HEK293 (cell line): ENCODE results near the gene RBM26.

Experiments
- BCL11A ChIP-seq: fragments of 450-650 bp; formaldehyde crosslinking; IDR thresholded peaks from 2 replicates; pipeline ENCODE4 v1.5.1; 2016; ENCODE audit warnings: low read depth, missing biosample characterization, missing genetic modification characterization
- OVOL3 ChIP-seq: fragments of 450-650 bp; formaldehyde crosslinking; IDR thresholded peaks from 2 replicates; pipeline ENCODE4 v1.5.1; 2016; ENCODE audit warnings: missing biosample characterization, missing genetic modification characterization
- REST ChIP-seq: fragments of 450-650 bp; formaldehyde crosslinking; IDR thresholded peaks from 2 replicates; pipeline ENCODE4 v1.5.1; 2016; ENCODE audit warnings: missing biosample characterization, missing genetic modification characterization
- TCF7L2 ChIP-seq: IDR thresholded peaks from 2 replicates; pipeline ENCODE4 v1.6.1; 2011; ENCODE audit warnings: low read depth, mild to moderate bottlenecking, inconsistent platforms, low read length, moderate library complexity, borderline replicate concordance
- YY1 ChIP-seq: fragments of 450-650 bp; formaldehyde crosslinking; IDR thresholded peaks from 2 replicates; pipeline ENCODE4 v1.5.1; 2018; ENCODE audit warnings: missing biosample characterization, missing genetic modification characterization
- ZBTB8A ChIP-seq: fragments of 450-650 bp; formaldehyde crosslinking; IDR thresholded peaks from 2 replicates; pipeline ENCODE4 v1.5.1; 2016; ENCODE audit warnings: missing biosample characterization, missing genetic modification characterization
- ZNF335 ChIP-seq: fragments of 450-650 bp; formaldehyde crosslinking; conservative IDR thresholded peaks from 2 replicates; pipeline ENCODE4 v1.5.1; 2016; ENCODE audit warnings: missing biosample characterization, missing genetic modification characterization
- ZNF596 ChIP-seq: fragments of 450-650 bp; IDR thresholded peaks from 2 replicates; pipeline ENCODE4 v1.5.0; 2018; ENCODE audit warnings: missing biosample characterization, mild to moderate bottlenecking, missing genetic modification characterization, moderate library complexity
- ZNF707 ChIP-seq: fragments of 450-650 bp; formaldehyde crosslinking; IDR thresholded peaks from 2 replicates; pipeline ENCODE4 v1.5.1; 2016; ENCODE audit warnings: missing biosample characterization, missing genetic modification characterization
- ZSCAN23 ChIP-seq: fragments of 450-650 bp; formaldehyde crosslinking; IDR thresholded peaks from 2 replicates; pipeline ENCODE4 v1.5.1; 2016; ENCODE audit warnings: missing biosample characterization, missing genetic modification characterization
- ZXDB ChIP-seq: fragments of 450-650 bp; formaldehyde crosslinking; IDR thresholded peaks from 2 replicates; pipeline ENCODE4 v1.5.1; 2016; ENCODE audit warnings: missing biosample characterization, missing genetic modification characterization
- TF ChIP-seq, protein P1 (sequence below): fragments of 450-650 bp; formaldehyde crosslinking; IDR thresholded peaks from 2 replicates; pipeline ENCODE4 v1.5.1; 2016; ENCODE audit warnings: missing biosample characterization, missing genetic modification characterization
- TF ChIP-seq, protein P2 (sequence below): fragments of 450-650 bp; formaldehyde crosslinking; IDR thresholded peaks from 2 replicates; pipeline ENCODE4 v1.5.1; 2016; ENCODE audit warnings: missing biosample characterization, missing genetic modification characterization
- TF ChIP-seq, protein P3 (sequence below): fragments of 450-650 bp; formaldehyde crosslinking; IDR thresholded peaks from 2 replicates; pipeline ENCODE4 v1.5.1; 2016; ENCODE audit warnings: missing biosample characterization, missing genetic modification characterization

GRCh38 chr13:79384022-79384610 lies 21.9 kb downstream of the RBM26 start:
- TF ChIP-seq, protein P1, sequence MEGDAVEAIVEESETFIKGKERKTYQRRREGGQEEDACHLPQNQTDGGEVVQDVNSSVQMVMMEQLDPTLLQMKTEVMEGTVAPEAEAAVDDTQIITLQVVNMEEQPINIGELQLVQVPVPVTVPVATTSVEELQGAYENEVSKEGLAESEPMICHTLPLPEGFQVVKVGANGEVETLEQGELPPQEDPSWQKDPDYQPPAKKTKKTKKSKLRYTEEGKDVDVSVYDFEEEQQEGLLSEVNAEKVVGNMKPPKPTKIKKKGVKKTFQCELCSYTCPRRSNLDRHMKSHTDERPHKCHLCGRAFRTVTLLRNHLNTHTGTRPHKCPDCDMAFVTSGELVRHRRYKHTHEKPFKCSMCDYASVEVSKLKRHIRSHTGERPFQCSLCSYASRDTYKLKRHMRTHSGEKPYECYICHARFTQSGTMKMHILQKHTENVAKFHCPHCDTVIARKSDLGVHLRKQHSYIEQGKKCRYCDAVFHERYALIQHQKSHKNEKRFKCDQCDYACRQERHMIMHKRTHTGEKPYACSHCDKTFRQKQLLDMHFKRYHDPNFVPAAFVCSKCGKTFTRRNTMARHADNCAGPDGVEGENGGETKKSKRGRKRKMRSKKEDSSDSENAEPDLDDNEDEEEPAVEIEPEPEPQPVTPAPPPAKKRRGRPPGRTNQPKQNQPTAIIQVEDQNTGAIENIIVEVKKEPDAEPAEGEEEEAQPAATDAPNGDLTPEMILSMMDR (tag by site-specific recombination) = no peak
- no peak for TF ChIP-seq ZSCAN23 (tag by site-specific recombination)
- TF ChIP-seq, protein P2, sequence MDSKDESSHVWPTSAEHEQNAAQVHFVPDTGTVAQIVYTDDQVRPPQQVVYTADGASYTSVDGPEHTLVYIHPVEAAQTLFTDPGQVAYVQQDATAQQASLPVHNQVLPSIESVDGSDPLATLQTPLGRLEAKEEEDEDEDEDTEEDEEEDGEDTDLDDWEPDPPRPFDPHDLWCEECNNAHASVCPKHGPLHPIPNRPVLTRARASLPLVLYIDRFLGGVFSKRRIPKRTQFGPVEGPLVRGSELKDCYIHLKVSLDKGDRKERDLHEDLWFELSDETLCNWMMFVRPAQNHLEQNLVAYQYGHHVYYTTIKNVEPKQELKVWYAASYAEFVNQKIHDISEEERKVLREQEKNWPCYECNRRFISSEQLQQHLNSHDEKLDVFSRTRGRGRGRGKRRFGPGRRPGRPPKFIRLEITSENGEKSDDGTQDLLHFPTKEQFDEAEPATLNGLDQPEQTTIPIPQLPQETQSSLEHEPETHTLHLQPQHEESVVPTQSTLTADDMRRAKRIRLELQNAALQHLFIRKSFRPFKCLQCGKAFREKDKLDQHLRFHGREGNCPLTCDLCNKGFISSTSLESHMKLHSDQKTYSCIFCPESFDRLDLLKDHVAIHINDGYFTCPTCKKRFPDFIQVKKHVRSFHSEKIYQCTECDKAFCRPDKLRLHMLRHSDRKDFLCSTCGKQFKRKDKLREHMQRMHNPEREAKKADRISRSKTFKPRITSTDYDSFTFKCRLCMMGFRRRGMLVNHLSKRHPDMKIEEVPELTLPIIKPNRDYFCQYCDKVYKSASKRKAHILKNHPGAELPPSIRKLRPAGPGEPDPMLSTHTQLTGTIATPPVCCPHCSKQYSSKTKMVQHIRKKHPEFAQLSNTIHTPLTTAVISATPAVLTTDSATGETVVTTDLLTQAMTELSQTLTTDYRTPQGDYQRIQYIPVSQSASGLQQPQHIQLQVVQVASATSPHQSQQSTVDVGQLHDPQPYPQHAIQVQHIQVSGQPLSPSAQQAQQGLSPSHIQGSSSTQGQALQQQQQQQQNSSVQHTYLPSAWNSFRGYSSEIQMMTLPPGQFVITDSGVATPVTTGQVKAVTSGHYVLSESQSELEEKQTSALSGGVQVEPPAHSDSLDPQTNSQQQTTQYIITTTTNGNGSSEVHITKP (tag by site-specific recombination) = no peak
- no peak for TF ChIP-seq ZNF707 (tag by site-specific recombination)
- TF ChIP-seq TCF7L2 = no peak
- no peak for TF ChIP-seq REST (tag by site-specific recombination)
- no peak for TF ChIP-seq ZNF335 (tag by site-specific recombination)
- TF ChIP-seq YY1 (tag by site-specific recombination) = no peak
- TF ChIP-seq OVOL3 (tag by site-specific recombination) = no peak
- TF ChIP-seq ZNF596 = no peak
- no peak for TF ChIP-seq BCL11A (tag by site-specific recombination)
- TF ChIP-seq ZXDB (tag by site-specific recombination) = no peak
- no peak for TF ChIP-seq ZBTB8A
- TF ChIP-seq, protein P3, sequence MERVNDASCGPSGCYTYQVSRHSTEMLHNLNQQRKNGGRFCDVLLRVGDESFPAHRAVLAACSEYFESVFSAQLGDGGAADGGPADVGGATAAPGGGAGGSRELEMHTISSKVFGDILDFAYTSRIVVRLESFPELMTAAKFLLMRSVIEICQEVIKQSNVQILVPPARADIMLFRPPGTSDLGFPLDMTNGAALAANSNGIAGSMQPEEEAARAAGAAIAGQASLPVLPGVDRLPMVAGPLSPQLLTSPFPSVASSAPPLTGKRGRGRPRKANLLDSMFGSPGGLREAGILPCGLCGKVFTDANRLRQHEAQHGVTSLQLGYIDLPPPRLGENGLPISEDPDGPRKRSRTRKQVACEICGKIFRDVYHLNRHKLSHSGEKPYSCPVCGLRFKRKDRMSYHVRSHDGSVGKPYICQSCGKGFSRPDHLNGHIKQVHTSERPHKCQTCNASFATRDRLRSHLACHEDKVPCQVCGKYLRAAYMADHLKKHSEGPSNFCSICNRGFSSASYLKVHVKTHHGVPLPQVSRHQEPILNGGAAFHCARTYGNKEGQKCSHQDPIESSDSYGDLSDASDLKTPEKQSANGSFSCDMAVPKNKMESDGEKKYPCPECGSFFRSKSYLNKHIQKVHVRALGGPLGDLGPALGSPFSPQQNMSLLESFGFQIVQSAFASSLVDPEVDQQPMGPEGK (tag by site-specific recombination) = no peak
